AG04450 (cell line): Measurements from ENCODE around the gene MPHOSPH8. TPM values are rescaled to one million over a fixed set of nuclear protein-coding genes. Genes with fewer than 3 reads are reported as not detected.

Experiments used
- CTCF ChIA-PET: fragments of 300-600, 350-600 bp; formaldehyde crosslinking; extraction: SDS; loops from one replicate; lab custom pipeline; 2022; ENCODE audit warnings: antibody characterized with exemption, inconsistent platforms; lab: Charles Lee
- POLR2A ChIA-PET: fragments of 350-600 bp; formaldehyde crosslinking; extraction: SDS; loops from one replicate; lab custom pipeline; 2021; ENCODE audit warnings: antibody characterized with exemption, inconsistent platforms; lab: Yijun Ruan, JAX
- DNase-seq: peaks from one replicate; pipeline ENCODE4 v3.0.0-alpha.2; 2011; ENCODE audit warnings: low read depth, low spot score
- H3K27ac ChIP-seq: one replicate; pipeline ENCODE4 v1.5.1; 2012; ENCODE audit warnings: low read depth, low read length, control low read depth
- H3K27me3 ChIP-seq: one replicate; pipeline ENCODE4 v1.6.0; 2012; ENCODE audit warnings: low read length; ENCODE audit not compliant: control insufficient read depth, insufficient read depth
- H3K4me3 ChIP-seq: 2 replicates; pipeline ENCODE4 v1.5.1; 2011; ENCODE audit warnings: mild to moderate bottlenecking, low read depth, low read length, control low read depth
- H3K9me3 ChIP-seq: 2 replicates; pipeline ENCODE4 v1.5.1; 2012; ENCODE audit warnings: low read length; ENCODE audit not compliant: control insufficient read depth, insufficient read depth
- polyA plus RNA-seq: library from polyadenylated mRNA; depleted of rRNA; stranded (reverse); fragments of >200 nt; gene quantifications from 2 replicates; pipeline ENCODE4 v1.2.3, GENCODE V29; 2011
- TF ChIP-seq, protein P1 (sequence below): IDR thresholded peaks from 2 replicates; pipeline ENCODE4 v1.5.1; 2011; ENCODE audit warnings: low read depth, low read length, control low read depth, inconsistent platforms

Gene MPHOSPH8
- polyA plus RNA-seq, 1 experiment = 24.8 TPM

DNA sequence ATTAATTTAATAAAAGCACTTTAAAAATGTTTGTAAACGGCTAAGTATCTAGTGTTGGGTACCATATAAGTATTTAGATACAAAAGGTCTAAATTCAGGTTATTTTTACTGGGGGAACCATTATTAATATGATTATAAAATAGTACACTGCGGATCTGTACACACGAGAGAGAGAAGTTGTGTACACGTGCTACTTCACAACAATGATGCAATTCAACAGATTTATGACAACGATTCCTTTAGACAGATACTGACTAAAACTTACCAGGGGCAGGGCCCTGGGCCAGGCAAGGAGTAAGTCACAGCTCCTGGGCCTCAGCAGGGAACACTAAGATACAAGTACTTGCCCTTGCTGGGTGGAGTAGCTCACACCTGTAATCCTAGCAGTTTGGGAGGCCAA lies 43.0 kb upstream of the MPHOSPH8 start:
- CTCF ChIA-PET = interaction anchor here (1.4 kb wide), 1 partner anchor 29 kb away, joined by 4 read pairs; no protein-coding TSS in a partner anchor
- DNase-seq = no peak
- Histone ChIP-seq H3K27me3 (peaks cover 2% of the 10 kb centered on the region), H3K4me3 (no peak overlapping the region), H3K9me3 (no peaks in the 10 kb centered on the region; the same call in 1 of the 2 replicates), H3K27ac (no peak overlapping the region)
- POLR2A ChIA-PET = no interaction called here
- TF ChIP-seq, protein P1, sequence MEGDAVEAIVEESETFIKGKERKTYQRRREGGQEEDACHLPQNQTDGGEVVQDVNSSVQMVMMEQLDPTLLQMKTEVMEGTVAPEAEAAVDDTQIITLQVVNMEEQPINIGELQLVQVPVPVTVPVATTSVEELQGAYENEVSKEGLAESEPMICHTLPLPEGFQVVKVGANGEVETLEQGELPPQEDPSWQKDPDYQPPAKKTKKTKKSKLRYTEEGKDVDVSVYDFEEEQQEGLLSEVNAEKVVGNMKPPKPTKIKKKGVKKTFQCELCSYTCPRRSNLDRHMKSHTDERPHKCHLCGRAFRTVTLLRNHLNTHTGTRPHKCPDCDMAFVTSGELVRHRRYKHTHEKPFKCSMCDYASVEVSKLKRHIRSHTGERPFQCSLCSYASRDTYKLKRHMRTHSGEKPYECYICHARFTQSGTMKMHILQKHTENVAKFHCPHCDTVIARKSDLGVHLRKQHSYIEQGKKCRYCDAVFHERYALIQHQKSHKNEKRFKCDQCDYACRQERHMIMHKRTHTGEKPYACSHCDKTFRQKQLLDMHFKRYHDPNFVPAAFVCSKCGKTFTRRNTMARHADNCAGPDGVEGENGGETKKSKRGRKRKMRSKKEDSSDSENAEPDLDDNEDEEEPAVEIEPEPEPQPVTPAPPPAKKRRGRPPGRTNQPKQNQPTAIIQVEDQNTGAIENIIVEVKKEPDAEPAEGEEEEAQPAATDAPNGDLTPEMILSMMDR = no peak

DNA sequence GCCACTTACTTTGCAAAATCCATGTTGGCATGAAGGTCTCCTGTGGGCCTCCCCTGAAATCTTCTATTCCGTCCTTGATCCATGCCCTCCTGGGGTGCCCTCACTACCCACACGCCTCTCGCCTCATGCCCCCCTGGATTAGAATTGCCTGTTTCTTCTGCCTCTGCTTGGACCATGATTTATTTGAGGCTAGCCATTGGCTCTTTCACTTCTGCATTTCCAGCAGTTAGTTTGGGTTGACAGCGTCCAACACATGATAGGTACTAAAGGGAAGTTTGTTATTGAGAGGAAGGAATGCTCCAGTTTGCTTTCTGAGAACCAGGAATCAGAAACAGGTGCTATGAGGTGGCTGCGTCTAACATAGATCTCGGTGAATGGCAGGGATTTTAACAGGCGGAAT lies 41.6 kb upstream of the MPHOSPH8 start:
- TF ChIP-seq, protein P1 = no peak
- Histone ChIP-seq H3K9me3 (no peaks in the 10 kb centered on the region; the same call in 1 of the 2 replicates), H3K27ac (no peak overlapping the region), H3K27me3 (no peaks in the 10 kb centered on the region), H3K4me3 (no peak overlapping the region)
- no peak for DNase-seq
- CTCF ChIA-PET = no interaction called here
- POLR2A ChIA-PET = no interaction called here

DNA sequence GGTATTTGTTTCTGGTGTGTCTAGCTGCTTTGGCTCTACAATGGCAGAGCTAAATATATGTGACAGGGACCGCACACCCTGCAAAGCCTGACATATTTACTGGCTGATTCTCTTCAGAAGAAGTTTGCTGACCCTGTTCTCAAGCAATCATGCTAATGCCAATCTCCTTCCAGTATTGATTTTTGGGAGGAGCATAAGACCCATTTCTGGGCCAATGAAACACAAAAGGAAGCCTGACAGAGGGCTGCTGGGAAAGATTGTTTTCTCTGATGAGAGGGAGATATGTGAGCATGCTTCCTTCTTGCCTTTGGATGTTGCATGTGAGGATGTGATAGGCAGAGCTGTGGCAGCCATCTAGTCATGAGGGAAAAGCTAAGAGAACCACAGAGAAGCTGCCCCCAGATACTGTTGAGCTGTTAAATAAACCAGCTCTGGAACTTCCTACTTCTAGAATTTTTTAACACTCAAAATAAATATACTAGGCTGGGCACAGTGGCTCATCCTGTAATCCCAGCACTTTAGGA lies 40.7 kb upstream of the MPHOSPH8 start:
- ChIA-PET CTCF (interaction anchor here (0.8 kb wide), 1 partner anchor 25 kb away, joined by 3 read pairs; no protein-coding TSS in a partner anchor), POLR2A (no interaction called here)
- TF ChIP-seq, protein P1 = no peak
- no peak overlapping the region for H3K27ac ChIP-seq
- no peak overlapping the region for H3K4me3 ChIP-seq
- H3K9me3 ChIP-seq = no peaks in the 10 kb centered on the region
- no peak for DNase-seq
- H3K27me3 ChIP-seq = no peaks in the 10 kb centered on the region

DNA sequence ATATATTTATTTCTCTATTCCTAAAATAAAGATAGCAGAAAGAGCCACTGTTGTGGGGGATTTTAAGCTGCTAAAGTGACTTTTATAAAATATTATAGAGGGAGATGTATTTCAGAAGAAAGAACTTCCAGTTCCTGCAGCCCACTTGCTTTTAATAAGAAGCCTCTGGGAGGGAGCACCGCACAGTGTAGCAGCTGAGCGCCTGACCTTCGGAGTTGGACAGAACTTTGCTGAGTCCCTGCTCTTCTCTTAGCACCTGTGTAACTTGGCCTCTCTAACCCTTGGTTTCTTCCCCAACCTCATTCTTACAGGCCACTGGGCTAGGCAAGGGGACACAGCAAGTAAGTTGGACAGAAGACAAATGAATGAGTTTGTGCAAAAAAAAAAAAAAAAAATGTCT lies 37.4 kb upstream of the MPHOSPH8 start:
- no peak for DNase-seq
- no peak overlapping the region for H3K27ac ChIP-seq
- H3K27me3 ChIP-seq = no peaks in the 10 kb centered on the region
- ChIA-PET POLR2A (interaction anchor here (0.7 kb wide), 2 partner anchors 31 to 284 kb away, joined by 3 to 6 read pairs; no protein-coding TSS in a partner anchor), CTCF (no interaction called here)
- no peaks in the 10 kb centered on the region for H3K9me3 ChIP-seq
- no peak overlapping the region for H3K4me3 ChIP-seq
- TF ChIP-seq, protein P1 = no peak

DNA sequence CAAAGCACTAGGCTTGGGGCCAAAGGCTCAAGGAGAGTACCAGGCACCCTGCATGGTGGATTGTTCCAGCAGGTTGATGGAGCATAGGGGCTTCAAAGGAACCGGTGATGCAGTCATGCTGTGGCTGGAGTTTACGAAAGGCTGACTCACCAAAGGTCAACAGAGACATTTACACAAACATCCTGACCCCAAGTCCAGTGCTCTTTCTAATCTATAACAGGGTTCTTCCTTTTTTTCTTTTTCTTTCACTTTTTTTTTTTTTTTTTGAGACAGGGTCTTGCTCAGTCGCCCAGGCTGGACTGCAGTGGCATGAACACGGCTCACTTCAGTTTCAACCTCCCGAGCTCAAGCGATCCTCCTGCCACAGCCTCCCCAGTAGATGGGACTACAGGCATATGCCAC lies 36.5 kb upstream of the MPHOSPH8 start:
- no peaks in the 10 kb centered on the region for H3K27me3 ChIP-seq
- TF ChIP-seq, protein P1 = no peak
- no peaks in the 10 kb centered on the region for H3K9me3 ChIP-seq
- POLR2A ChIA-PET = interaction anchor here (0.7 kb wide), 2 partner anchors 30 to 283 kb away, joined by 3 to 6 read pairs; no protein-coding TSS in a partner anchor
- no peak for DNase-seq
- H3K4me3 ChIP-seq = no peak overlapping the region
- no peak overlapping the region for H3K27ac ChIP-seq
- CTCF ChIA-PET = interaction anchor here (0.6 to 1.3 kb wide), 4 partner anchors 9 to 545 kb away, joined by 3 to 7 read pairs (median 4); no protein-coding TSS in a partner anchor
